GM21529 (cell line): ENCODE data around the gene TYMP.
"Not testable (repeated sequence)": the region's sequence is repeated elsewhere in the genome, so short reads cannot be mapped to it uniquely, and the experiment has no call there.

ENCODE experiments used
- ATAC-seq: cut with Tn5 transposase; IDR thresholded peaks from one replicate; pipeline ENCODE4 v1.9.1; 2021; ENCODE audit not compliant: unreplicated experiment

TYMP gene

GRCh38 chr22:50542416-50542927 lies 12.7 kb upstream of the TYMP start:
- ATAC-seq = no peak

DNA sequence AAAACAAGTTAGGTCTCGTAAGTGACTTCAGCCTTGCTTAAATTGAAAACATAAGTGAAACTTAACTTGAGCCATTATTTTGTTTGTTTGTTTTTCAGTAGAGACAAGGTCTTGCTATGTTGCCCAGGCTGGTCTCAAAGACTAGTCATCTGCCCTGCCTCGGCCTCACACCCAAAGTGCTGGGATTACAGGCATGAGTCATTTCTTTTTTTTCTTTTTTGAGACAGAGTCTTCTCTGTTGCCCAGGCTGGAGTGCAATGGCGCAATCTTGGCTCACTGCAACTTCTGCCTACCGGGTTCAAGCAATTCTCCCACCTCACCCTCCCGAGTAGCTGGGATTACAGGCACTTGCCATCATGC lies 11.8 kb upstream of the TYMP start:
- ATAC-seq = not testable (repeated sequence)

DNA sequence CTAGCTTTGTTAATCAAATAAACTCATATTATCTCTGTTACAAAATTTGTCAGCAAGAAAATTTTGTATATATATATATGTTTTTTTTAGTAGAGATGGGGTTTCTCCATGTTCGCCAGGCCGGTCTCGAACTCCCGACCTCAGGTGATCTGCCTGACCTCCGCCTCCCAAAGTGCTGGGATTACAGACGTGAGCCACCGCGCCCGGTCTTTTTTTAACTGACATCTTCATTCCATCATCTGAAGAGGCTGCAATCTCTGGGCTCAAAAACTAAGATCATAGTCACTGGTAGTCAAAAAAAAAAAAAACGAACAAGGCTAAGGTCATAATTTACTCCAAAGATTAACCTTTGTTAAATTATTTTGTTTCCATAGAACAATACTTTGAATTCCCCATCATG lies 10.6 kb upstream of the TYMP start:
- ATAC-seq = no peak

DNA sequence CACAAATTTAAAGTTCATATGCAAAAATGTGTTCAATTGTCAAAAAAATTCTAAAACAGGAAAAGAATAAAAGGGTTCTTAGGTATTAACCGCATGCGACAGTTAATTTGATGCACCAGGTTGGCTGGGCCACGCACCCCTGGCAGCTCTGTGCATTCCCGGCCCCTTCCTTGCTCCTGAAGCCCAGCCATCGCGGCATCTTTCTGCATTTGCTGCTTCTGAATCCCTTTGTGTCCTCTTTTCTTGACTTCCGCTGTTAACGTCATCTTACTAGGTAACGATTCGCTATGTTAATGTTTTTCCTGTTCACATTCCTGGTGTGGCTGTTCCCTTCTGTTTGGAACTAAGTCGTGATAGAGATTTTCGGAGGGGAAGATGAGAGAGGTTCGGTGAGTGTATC lies 8.0 kb upstream of the TYMP start:
- no peak for ATAC-seq

DNA sequence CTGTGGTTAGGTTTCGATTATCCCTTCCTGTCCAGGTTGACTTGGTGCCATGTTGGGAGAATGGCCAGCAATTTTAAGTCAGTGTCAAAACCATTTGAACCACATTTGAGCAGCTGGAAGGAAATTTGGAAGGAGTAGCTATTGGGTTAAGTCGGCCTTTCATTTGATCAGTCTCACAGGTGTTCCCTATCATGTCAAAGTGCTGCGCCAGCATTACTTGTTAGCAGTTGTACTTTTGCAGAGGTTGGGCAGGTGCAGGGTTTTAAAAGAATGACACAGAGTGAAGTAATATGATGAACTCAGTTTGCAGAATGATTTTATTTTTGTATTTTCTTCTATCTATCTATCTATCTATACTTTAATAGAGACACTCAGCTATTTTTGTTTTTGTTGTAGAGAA lies 6.4 kb upstream of the TYMP start:
- no peak for ATAC-seq

GRCh38 chr22:50535113-50535512 lies 5.3 kb upstream of the TYMP start:
- no peak for ATAC-seq

GRCh38 chr22:50533856-50534711 lies 4.3 kb upstream of the TYMP start:
- not testable (repeated sequence) for ATAC-seq

GRCh38 chr22:50532824-50533796 lies 3.3 kb upstream of the TYMP start:
- no peak for ATAC-seq

GRCh38 chr22:50531962-50532674 lies 2.3 kb upstream of the TYMP start:
- no peak for ATAC-seq

DNA sequence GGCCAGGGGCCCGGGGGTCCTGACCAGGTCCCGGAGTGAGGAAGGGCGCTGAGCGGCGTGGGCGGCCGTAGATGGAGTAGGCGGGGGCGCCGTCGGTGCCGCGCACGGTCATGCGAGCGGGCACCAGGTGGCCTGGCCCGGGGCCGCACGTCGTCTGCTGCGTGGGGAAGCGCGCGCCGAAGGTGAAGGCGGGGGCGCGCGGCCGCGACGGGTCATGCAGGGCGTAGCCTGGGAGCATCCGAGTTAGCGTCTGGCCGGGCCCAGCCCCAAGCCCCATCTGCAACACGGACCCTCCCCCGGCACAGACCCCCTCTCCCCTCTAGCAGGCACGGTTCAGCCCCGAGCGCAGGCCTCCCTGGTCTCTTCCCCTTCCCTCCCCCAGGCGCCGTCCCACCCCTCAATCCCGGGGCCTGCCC lies 1.7 kb upstream of the TYMP start:
- no peak for ATAC-seq

GRCh38 chr22:50530877-50531545 lies 1.2 kb upstream of the TYMP start:
- peak; percentile 21 for ATAC-seq

DNA sequence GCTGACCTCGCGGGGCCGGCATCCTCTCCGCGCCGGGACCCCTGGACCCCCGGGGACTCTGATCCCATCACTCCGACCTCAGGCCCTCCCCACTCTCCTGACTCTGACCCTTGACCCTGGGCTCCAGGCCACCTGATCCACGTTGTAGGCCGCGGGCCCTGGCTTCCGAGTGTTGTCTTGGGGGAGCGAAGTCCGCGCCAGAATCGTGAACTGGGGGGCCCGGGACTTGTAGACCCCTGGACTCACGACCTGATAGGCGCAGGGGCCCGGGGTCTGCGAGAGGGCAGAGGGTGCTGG lies 716 bp upstream of the TYMP start:
- peak; percentile 1 for ATAC-seq

- ATAC-seq = no peak
Observed at GRCh38 chr22:50529416-50529896, 356 bp downstream of the TYMP start.

- no peak for ATAC-seq
Observed at GRCh38 chr22:50528682-50529415, 963 bp downstream of the TYMP start.

DNA sequence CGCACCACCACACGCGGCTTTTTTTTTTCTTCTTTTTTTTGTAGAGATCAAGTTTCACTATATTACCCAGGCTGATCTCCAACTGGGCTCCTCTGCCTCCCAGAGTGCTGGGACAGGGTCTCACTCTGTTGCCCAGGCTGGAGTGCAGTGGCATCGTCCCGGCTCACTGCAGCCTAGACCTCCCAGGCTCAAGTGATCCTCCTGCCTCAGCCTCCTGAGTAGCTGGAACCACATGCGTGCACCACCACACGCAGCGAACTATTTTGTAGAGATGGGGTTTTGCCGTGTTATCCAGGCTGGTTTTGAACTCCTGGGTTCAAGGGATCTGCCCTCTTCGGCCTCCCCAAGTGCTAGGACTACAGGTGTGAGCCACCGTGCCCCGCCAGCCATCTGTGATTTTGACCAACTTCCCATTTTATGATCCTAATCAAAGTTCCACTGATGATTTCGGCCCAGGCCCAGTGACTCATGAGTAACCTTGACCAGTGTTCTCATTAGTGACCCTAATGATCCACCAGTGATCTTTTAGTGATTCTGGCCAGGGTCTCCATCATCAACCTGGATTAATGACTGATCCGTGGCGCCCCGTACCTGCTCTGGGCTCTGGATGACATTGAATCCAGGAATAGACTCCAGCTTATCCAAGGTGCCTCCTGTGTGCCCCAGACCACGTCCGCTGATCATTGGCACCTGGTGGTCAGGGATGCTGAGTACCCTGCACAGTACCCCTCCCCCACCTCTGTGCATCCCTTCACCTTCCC lies 1.7 kb downstream of the TYMP start:
- no peak for ATAC-seq

DNA sequence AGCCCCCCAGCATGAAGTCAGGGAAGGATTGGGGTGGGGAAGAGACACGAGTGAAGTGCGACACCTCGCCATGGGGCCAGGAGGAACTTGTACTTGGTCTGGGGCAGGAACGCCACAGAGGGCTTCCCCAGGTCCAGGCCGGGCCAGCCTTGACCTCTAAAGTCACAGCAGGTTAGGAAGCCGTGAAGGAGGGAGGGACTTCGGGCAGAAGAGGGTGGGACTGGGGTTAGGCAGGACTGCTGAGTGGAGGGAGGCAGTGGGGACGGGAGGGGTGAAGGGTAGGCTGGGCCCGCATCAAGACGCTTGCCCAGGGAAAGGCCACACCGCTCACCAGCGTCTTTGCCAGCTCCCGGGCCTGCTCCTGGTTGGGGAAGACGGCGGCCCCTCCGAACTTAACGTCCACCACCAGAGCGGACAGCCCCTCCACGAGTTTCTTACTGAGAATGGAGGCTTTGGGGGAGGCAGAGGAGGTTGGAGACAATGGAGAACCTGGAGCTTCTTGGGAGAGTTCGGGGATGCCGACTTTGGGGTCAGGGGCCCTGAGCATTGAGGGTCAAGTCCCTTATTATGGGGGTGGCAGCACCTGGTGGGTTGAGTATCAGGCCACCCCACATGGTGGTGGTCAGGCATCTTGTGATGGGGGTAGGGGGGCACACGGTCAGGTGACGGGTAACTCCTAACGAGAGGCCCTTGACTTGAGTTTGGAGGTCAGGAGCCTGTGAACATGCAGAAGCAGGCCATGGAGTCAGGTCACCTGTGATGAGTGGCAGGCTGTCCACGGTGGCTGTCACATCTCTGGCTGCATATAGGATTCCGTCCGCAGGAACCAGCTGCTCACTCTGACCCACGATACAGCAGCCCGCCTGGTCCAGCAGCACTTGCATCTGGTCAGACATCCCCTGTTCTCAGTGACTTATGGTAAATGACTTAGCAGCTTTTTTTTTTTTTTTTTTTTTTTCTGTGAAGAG lies 2.7 kb downstream of the TYMP start:
- peak; percentile 18 for ATAC-seq

- ATAC-seq = peak; percentile 23
Observed at GRCh38 chr22:50526108-50526833, 3.5 kb downstream of the TYMP start.

DNA sequence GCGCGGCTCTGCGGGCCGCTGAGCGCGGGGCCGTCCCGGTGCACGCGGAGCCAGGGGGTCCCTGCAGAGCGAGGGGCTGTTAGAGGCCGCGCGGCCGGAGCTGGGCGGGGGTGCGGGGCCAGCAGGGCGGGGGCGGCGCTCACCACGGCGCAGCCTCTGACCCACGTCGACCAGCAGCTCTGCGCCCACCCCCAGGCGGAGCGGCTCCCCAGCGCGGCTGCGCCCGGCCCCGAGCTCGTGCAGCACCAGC lies 4.0 kb downstream of the TYMP start:
- ATAC-seq = no peak
